K562 (cell line): ENCODE data around the gene GABARAP. TPM values are rescaled to one million over a fixed set of nuclear protein-coding genes. Genes with fewer than 3 reads are reported as not detected.

Experiments used
- ARHGAP35 ChIP-seq: fragments of 450-650 bp; IDR thresholded peaks from 2 replicates; pipeline ENCODE4 v1.6.1; 2018; ENCODE audit not compliant: partially characterized antibody
- BHLHE40 ChIP-seq: IDR thresholded peaks from 2 replicates; pipeline ENCODE4 v1.6.1; 2011; ENCODE audit warnings: low read length, improper control_type of control experiment
- GTF2E2 ChIP-seq: fragments of 200-800 bp; sonication (Bioruptor generic); IDR thresholded peaks from 2 replicates; pipeline ENCODE4 v1.6.1; 2016; ENCODE audit warnings: missing genetic modification characterization, missing compliant biosample characterization
- HCFC1 ChIP-seq: IDR thresholded peaks from 2 replicates; pipeline ENCODE4 v1.6.1; 2012; ENCODE audit warnings: low read depth, low read length, improper control_type of control experiment
- MYC ChIP-seq, 2 experiments: fragments of 250-450 bp in 1 of 2; sonication (Bioruptor Pico) in 1 of 2; IDR thresholded peaks; 2 replicates each; pipeline versions ENCODE4 v1.5.1 to v1.6.1; 2012 to 2021; ENCODE audit warnings: low read depth in 2 of 2, borderline replicate concordance in 1 of 2, improper control_type of control experiment in 1 of 2, low read length in 1 of 2, mild to moderate bottlenecking in 1 of 2, moderate library complexity in 1 of 2
- NUFIP1 ChIP-seq: fragments of 450-650 bp; IDR thresholded peaks from 2 replicates; pipeline ENCODE4 v1.6.1; 2018; ENCODE audit not compliant: partially characterized antibody
- RFX7 ChIP-seq: fragments of 250-450 bp; sonication (Bioruptor Pico); IDR thresholded peaks from 2 replicates; pipeline ENCODE4 v1.5.1; 2021; ENCODE audit warnings: mild to moderate bottlenecking
- RREB1 ChIP-seq: fragments of 250-450 bp; sonication (Bioruptor Pico); IDR thresholded peaks from 2 replicates; pipeline ENCODE4 v1.4.0; 2020
- SIRT6 ChIP-seq: IDR thresholded peaks from one replicate; pipeline ENCODE4 v1.6.1; 2012; ENCODE audit warnings: low read depth, mild to moderate bottlenecking, control low read depth, inconsistent platforms, low read length, moderate library complexity
- SMAD3 ChIP-seq: fragments of 450-650 bp; formaldehyde crosslinking; conservative IDR thresholded peaks from 2 replicates; pipeline ENCODE4 v1.4.0; 2020; ENCODE audit warnings: mild to moderate bottlenecking
- SMARCE1 ChIP-seq: fragments of 450-650 bp; IDR thresholded peaks from 2 replicates; pipeline ENCODE4 v1.7.1; 2016; ENCODE audit warnings: mild to moderate bottlenecking
- SUPT5H ChIP-seq: fragments of 450-650 bp; IDR thresholded peaks from 2 replicates; pipeline ENCODE4 v1.6.1; 2016
- TOE1 ChIP-seq, 2 experiments: fragments of 450-650 bp in 1 of 2; sonication (generic) in 1 of 2; formaldehyde crosslinking in 1 of 2; IDR thresholded peaks; 2 replicates each; pipeline versions ENCODE4 v1.7.1 to v1.8.0; 2016 to 2022; ENCODE audit warnings: borderline replicate concordance in 2 of 2, mild to moderate bottlenecking in 2 of 2, antibody characterized with exemption in 1 of 2, inconsistent platforms in 1 of 2, low read depth in 1 of 2, missing genetic modification reagents in 1 of 2, moderate library complexity in 1 of 2
- YBX1 ChIP-seq: fragments of 450-650 bp; IDR thresholded peaks from 2 replicates; pipeline ENCODE4 v1.7.1; 2016; ENCODE audit warnings: mild to moderate bottlenecking
- ZBTB7A ChIP-seq: IDR thresholded peaks from 2 replicates; pipeline ENCODE4 v1.6.1; 2011; ENCODE audit warnings: low read depth, mild to moderate bottlenecking, low read length, moderate library complexity, borderline replicate concordance; ENCODE audit not compliant: control insufficient read depth
- ZKSCAN3 ChIP-seq: fragments of 250-450 bp; sonication (Bioruptor Pico); IDR thresholded peaks from 2 replicates; pipeline ENCODE4 v1.4.0; 2020
- ZNF165 ChIP-seq: fragments of 250-450 bp; sonication (Bioruptor Pico); IDR thresholded peaks from 2 replicates; pipeline ENCODE4 v1.4.0; 2020; ENCODE audit warnings: borderline replicate concordance
- ZNF217 ChIP-seq: sonication (generic); formaldehyde crosslinking; IDR thresholded peaks from 2 replicates; pipeline ENCODE4 v1.8.0; 2022; ENCODE audit warnings: mild to moderate bottlenecking, missing genetic modification reagents
- ZNF444 ChIP-seq: fragments of 250-450 bp; sonication (Bioruptor Pico); IDR thresholded peaks from 2 replicates; pipeline ENCODE4 v1.4.0; 2020; ENCODE audit warnings: mild to moderate bottlenecking, moderate library complexity
- ZNF740 ChIP-seq, 3 experiments: fragments of 200-800 bp in 1 of 3; sonication (Bioruptor generic) in 1 of 3; sonication (generic) in 1 of 3; formaldehyde crosslinking in 1 of 3; IDR thresholded peaks; 2 replicates each; pipeline versions ENCODE4 v1.6.1 to v1.8.0; 2016 to 2022; ENCODE audit warnings: mild to moderate bottlenecking in 2 of 3, missing compliant biosample characterization in 2 of 3, missing genetic modification characterization in 2 of 3, missing genetic modification reagents in 1 of 3
- ZNF778 ChIP-seq: fragments of 450-650 bp; formaldehyde crosslinking; IDR thresholded peaks from 2 replicates; pipeline ENCODE4 v1.4.0; 2020; ENCODE audit warnings: mild to moderate bottlenecking, moderate library complexity
- polyA plus RNA-seq, 8 experiments: library from polyadenylated mRNA; depleted of rRNA in 4 of 8; stranded (reverse) in 5 of 8; unstranded in 3 of 8; fragments of >200 nt; fragmentation: Nextera tagmentation in 2 of 8; fragmentation: Illumina TruSeq in 1 of 8; extraction: Ambion mirVana in 2 of 8; extraction: Trizol in 1 of 8; gene quantifications; 2 replicates each; pipeline versions ENCODE4 v1.2.1 to v1.2.3, GENCODE V29; 2011 to 2014; ENCODE audit warnings: inconsistent platforms in 1 of 8, missing spikeins in 1 of 8
- total RNA-seq, 7 experiments: library from RNA; depleted of rRNA in 6 of 7; stranded (reverse); fragments of >200 nt in 6 of 7; fragmentation: Illumina TruSeq in 2 of 7; extraction: Trizol in 2 of 7; gene quantifications; 2 replicates each; pipeline versions ENCODE4 v1.2.1 to v1.2.3, GENCODE V29; 2011 to 2021; ENCODE audit warnings: low replicate concordance in 1 of 7

GABARAP gene
- total and polyA plus RNA-seq, 9 of the 15 experiments (the other 6 are each of a cell fraction or from before 2014, with no cell fraction given) = 47.5 to 373 (median 152) TPM

GRCh38 chr17:7241783-7242716, at the start of gene GABARAP (continued):
- TF ChIP-seq NUFIP1 = no peak
- TF ChIP-seq ZBTB7A = peak; percentile 71; the same call in 1 of the 2 replicates
- TF ChIP-seq ZNF165 (CRISPR knock-in tag) = no peak
- TF ChIP-seq ZNF778 (CRISPR knock-in tag) = no peak
- TF ChIP-seq GTF2E2 (tag) = no peak
- no peak for TF ChIP-seq YBX1
- no peak for TF ChIP-seq TOE1 (IDR thresholded peaks at IDR 0.05; ENCODE audit: borderline replicate concordance)
- no peak for TF ChIP-seq TOE1 (CRISPR knock-in tag; IDR thresholded peaks at IDR 0.05; ENCODE audit: borderline replicate concordance, low read depth)
- TF ChIP-seq MYC (IDR thresholded peaks at IDR 0.05; ENCODE audit: low read depth, low read length) = peak; percentile 11; the same call in 1 of the 2 replicates
- TF ChIP-seq MYC (CRISPR knock-in tag; IDR thresholded peaks at IDR 0.05; ENCODE audit: borderline replicate concordance, low read depth) = no peak
- no peak for TF ChIP-seq SMAD3 (CRISPR knock-in tag)
- no peak for TF ChIP-seq ZKSCAN3 (CRISPR knock-in tag)
- TF ChIP-seq SIRT6 = no peak
- TF ChIP-seq ZNF740 (CRISPR knock-in tag; IDR thresholded peaks at IDR 0.05) = peak; percentile 84
- peak in 1 of 2 experiments; percentile 96; a peak in 2 of 4 replicates for TF ChIP-seq ZNF740 (tag; IDR thresholded peaks at IDR 0.05)
- TF ChIP-seq SMARCE1 = no peak; the same call in 1 of the 2 replicates
- no peak for TF ChIP-seq RREB1 (CRISPR knock-in tag)
- no peak for TF ChIP-seq HCFC1
- TF ChIP-seq RFX7 = no peak
- TF ChIP-seq BHLHE40 = 0 out of 2 replicates have a peak, but pooled peaks have one; percentile 8
- no peak for TF ChIP-seq ZNF217 (CRISPR knock-in tag)
- peak; percentile 17; the same call in 1 of the 2 replicates for TF ChIP-seq SUPT5H
- TF ChIP-seq ZNF444 (CRISPR knock-in tag) = no peak
- TF ChIP-seq ARHGAP35 = peak; percentile 87
